ENCODE data around the gene LPXN. TPM values are rescaled to one million over a fixed set of nuclear protein-coding genes. Genes with fewer than 3 reads are reported as not detected.

Gene LPXN
- total and polyA plus RNA-seq, 2 experiments from 2014 or later, result 134 to 164 TPM

- Histone ChIP-seq H3K36me3 (ENCODE audit: low read depth) (peaks cover 61% of the 10 kb centered on the region), H3K9me2 (ENCODE audit: insufficient read depth) (no peaks in the 10 kb centered on the region), H3K79me2 (ENCODE audit: insufficient read depth) (peaks cover 33% of the 10 kb centered on the region), H3K9ac (no peak overlapping the region), H3K27me3 (replicated peaks; ENCODE audit: insufficient read depth) (no peaks in the 10 kb centered on the region), H3K4me3 (no peak overlapping the region), H2AFZ (no peak overlapping the region), H3K27ac (no peak overlapping the region), H4K20me1 (ENCODE audit: insufficient read depth) (0 out of 2 replicates have a peak, but pooled peaks cover 4% of the 10 kb centered on the region), H3K4me2 (ENCODE audit: unreplicated experiment) (no peak overlapping the region), H3F3A (ENCODE audit: insufficient read depth) (peaks cover 28% of the 10 kb centered on the region), H3K4me1 (ENCODE audit: insufficient read depth) (no peaks in the 10 kb centered on the region), H3K9me3 (ENCODE audit: low read depth) (no peaks in the 10 kb centered on the region)
- in situ Hi-C loops (cut with MboI), result no loop called here
- DNase-seq, result no peak
- WGBS, 2 experiments (ENCODE audit: low coverage in 1 of 2, low lambda C conversion rate in 2 of 2, missing lambda C conversion rate in 2 of 2), result 93 to 96% methylated on average over 3 of the region's 3 CpGs
- no peak for TF ChIP-seq EZH2 (IDR thresholded peaks at IDR 0.05; ENCODE audit: insufficient read depth, poor library complexity, severe bottlenecking)
- no peak for TF ChIP-seq EZH2phosphoT487 (IDR thresholded peaks at IDR 0.05; ENCODE audit: insufficient read depth, low read depth)
Observed at GRCh38 chr11:58530236-58530635, 45.4 kb downstream of the LPXN start.

- 98 to 99% methylated on average over 6 of the region's 6 CpGs for WGBS, 2 experiments (ENCODE audit: low coverage in 1 of 2, low lambda C conversion rate in 2 of 2, missing lambda C conversion rate in 2 of 2)
- Histone ChIP-seq H4K20me1 (ENCODE audit: insufficient read depth) (no peaks in the 10 kb centered on the region), H3K4me1 (ENCODE audit: insufficient read depth) (peaks cover 7% of the 10 kb centered on the region; the same call in 1 of the 2 replicates), H3K9me3 (ENCODE audit: low read depth) (no peaks in the 10 kb centered on the region), H2AFZ (no peak overlapping the region), H3K27me3 (replicated peaks; ENCODE audit: insufficient read depth) (no peaks in the 10 kb centered on the region), H3K79me2 (ENCODE audit: insufficient read depth) (peaks cover 8% of the 10 kb centered on the region; the same call in 1 of the 2 replicates), H3K36me3 (ENCODE audit: low read depth) (peaks cover 51% of the 10 kb centered on the region), H3F3A (ENCODE audit: insufficient read depth) (peaks cover 35% of the 10 kb centered on the region), H3K27ac (no peak overlapping the region), H3K4me2 (ENCODE audit: unreplicated experiment) (no peak overlapping the region), H3K9ac (no peak overlapping the region), H3K4me3 (no peak overlapping the region), H3K9me2 (ENCODE audit: insufficient read depth) (no peaks in the 10 kb centered on the region)
- DNase-seq, result no peak
- in situ Hi-C loops (cut with MboI), result no loop called here
- TF ChIP-seq EZH2phosphoT487 (IDR thresholded peaks at IDR 0.05; ENCODE audit: insufficient read depth, low read depth), result no peak
Observed at GRCh38 chr11:58527429-58527828, 48.2 kb downstream of the LPXN start.

DNA sequence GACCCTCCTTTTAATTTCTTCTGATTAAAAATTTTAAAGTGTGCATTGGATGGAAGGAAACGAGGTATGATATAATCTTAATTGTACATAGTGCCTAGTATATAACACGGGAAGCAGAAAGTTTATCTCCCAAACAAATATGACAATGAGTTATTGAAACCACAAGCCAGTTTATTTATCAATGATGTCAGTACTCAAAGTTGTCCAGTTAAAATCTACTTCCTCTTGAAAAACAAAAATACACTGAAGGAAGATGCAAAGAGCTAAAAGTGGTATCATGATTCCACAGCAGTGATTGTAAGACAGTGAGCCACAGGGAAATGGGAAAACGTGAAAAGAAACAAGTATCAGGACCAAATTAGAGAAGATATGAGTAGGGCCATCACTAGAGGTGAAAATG lies 48.9 kb downstream of the LPXN start:
- no peaks in the 10 kb centered on the region for H3K27me3 ChIP-seq (replicated peaks; ENCODE audit: insufficient read depth)
- no peak for TF ChIP-seq EZH2 (IDR thresholded peaks at IDR 0.05; ENCODE audit: insufficient read depth, poor library complexity, severe bottlenecking)
- peaks cover 35% of the 10 kb centered on the region for H3F3A ChIP-seq (ENCODE audit: insufficient read depth)
- no peak overlapping the region for H3K4me2 ChIP-seq (ENCODE audit: unreplicated experiment)
- H3K4me1 ChIP-seq (ENCODE audit: insufficient read depth), result peaks cover 7% of the 10 kb centered on the region; the same call in 1 of the 2 replicates
- in situ Hi-C loops (cut with MboI), result no loop called here
- H4K20me1 ChIP-seq (ENCODE audit: insufficient read depth), result no peaks in the 10 kb centered on the region
- H3K79me2 ChIP-seq (ENCODE audit: insufficient read depth), result peaks cover 8% of the 10 kb centered on the region; the same call in 1 of the 2 replicates
- H3K27ac ChIP-seq, result no peak overlapping the region
- peaks cover 51% of the 10 kb centered on the region for H3K36me3 ChIP-seq (ENCODE audit: low read depth)
- no peak overlapping the region for H2AFZ ChIP-seq
- no peaks in the 10 kb centered on the region for H3K9me2 ChIP-seq (ENCODE audit: insufficient read depth)
- no peak overlapping the region for H3K9ac ChIP-seq
- H3K9me3 ChIP-seq (ENCODE audit: low read depth), result no peaks in the 10 kb centered on the region
- WGBS, 2 experiments (ENCODE audit: low coverage in 1 of 2, low lambda C conversion rate in 2 of 2, missing lambda C conversion rate in 2 of 2), result 83 to 85% methylated on average over 3 of the region's 3 CpGs
- H3K4me3 ChIP-seq, result no peak overlapping the region
- no peak for DNase-seq

DNA sequence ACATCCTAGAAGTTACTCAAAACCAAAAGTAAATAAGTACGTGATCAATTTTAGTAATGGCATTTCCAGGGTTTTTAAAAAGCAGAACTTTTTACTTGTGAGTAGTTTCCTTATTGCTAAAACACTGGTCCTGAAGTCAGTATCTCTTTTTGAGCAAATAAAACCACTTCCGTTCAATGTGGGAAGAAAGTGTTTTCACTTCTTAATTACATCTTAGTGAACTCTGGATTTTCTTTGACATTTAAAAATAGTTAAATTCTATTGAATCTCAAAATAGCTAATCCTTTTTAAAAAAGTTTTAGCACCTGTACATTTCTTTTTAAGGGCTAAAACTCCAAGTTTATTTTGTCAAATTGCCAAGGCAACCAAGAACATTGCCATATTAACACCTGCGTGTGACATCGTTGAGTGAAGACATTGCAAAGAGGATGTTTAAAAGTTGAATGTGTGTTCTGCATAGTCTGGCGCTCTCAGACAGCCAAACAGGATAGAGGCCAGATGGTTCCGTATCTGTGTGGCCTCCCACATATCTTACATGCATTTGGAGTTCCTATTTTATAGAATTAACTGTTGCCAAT lies 50.5 kb downstream of the LPXN start:
- 69 to 71% methylated on average over 6 of the region's 6 CpGs for WGBS, 2 experiments (ENCODE audit: low coverage in 1 of 2, low lambda C conversion rate in 2 of 2, missing lambda C conversion rate in 2 of 2)
- no peak for DNase-seq
- no peak overlapping the region for H3K4me2 ChIP-seq (ENCODE audit: unreplicated experiment)
- H3K79me2 ChIP-seq (ENCODE audit: insufficient read depth), result no peaks in the 10 kb centered on the region
- H3K9me3 ChIP-seq (ENCODE audit: low read depth), result no peaks in the 10 kb centered on the region
- H2AFZ ChIP-seq, result no peak overlapping the region
- TF ChIP-seq EZH2phosphoT487 (IDR thresholded peaks at IDR 0.05; ENCODE audit: insufficient read depth, low read depth), result no peak
- TF ChIP-seq EZH2 (IDR thresholded peaks at IDR 0.05; ENCODE audit: insufficient read depth, poor library complexity, severe bottlenecking), result no peak
- in situ Hi-C loops (cut with MboI), result no loop called here
- no peaks in the 10 kb centered on the region for H3K27me3 ChIP-seq (replicated peaks; ENCODE audit: insufficient read depth)
- peaks cover 7% of the 10 kb centered on the region; the same call in 1 of the 2 replicates for H3K4me1 ChIP-seq (ENCODE audit: insufficient read depth)
- H4K20me1 ChIP-seq (ENCODE audit: insufficient read depth), result no peaks in the 10 kb centered on the region
- H3K9me2 ChIP-seq (ENCODE audit: insufficient read depth), result no peaks in the 10 kb centered on the region
- no peak overlapping the region for H3K9ac ChIP-seq
- peaks cover 35% of the 10 kb centered on the region for H3F3A ChIP-seq (ENCODE audit: insufficient read depth)
- H3K36me3 ChIP-seq (ENCODE audit: low read depth), result peaks cover 47% of the 10 kb centered on the region
- no peak overlapping the region for H3K27ac ChIP-seq
- no peak overlapping the region for H3K4me3 ChIP-seq
